GM06990 (cell line): ENCODE results near the gene TMEM196.

Experiments
- DNase-seq: peaks from one replicate; pipeline ENCODE4 v3.0.0-alpha.2; 2011; ENCODE audit not compliant: insufficient read length; ENCODE audit errors: extremely low read depth
- H3K27me3 ChIP-seq: replicated peaks from 2 replicates; pipeline ENCODE4 v1.6.0; 2011; ENCODE audit warnings: low read length; ENCODE audit not compliant: control insufficient read depth, insufficient read depth
- H3K36me3 ChIP-seq: 2 replicates; pipeline ENCODE4 v1.5.1; 2011; ENCODE audit warnings: low read length; ENCODE audit not compliant: control insufficient read depth, insufficient read depth
- H3K4me3 ChIP-seq: replicated peaks from 2 replicates; pipeline ENCODE4 v1.5.1; 2011; ENCODE audit warnings: low read depth, mild to moderate bottlenecking, control low read depth, low read length
- CTCF ChIP-seq: IDR thresholded peaks from 2 replicates; pipeline ENCODE4 v1.5.1; 2011; ENCODE audit warnings: low read length, control low read depth, mild to moderate bottlenecking, inconsistent platforms; ENCODE audit not compliant: insufficient read depth, poor library complexity, severe bottlenecking

The TMEM196 gene

GRCh38 chr7:19728716-19729115 lies 44.7 kb downstream of the TMEM196 start:
- TF ChIP-seq CTCF = no peak
- no peak for DNase-seq
- Histone ChIP-seq H3K4me3 (no peak overlapping the region), H3K27me3 (no peaks in the 10 kb centered on the region; the same call in 1 of the 2 replicates), H3K36me3 (no peaks in the 10 kb centered on the region)

DNA sequence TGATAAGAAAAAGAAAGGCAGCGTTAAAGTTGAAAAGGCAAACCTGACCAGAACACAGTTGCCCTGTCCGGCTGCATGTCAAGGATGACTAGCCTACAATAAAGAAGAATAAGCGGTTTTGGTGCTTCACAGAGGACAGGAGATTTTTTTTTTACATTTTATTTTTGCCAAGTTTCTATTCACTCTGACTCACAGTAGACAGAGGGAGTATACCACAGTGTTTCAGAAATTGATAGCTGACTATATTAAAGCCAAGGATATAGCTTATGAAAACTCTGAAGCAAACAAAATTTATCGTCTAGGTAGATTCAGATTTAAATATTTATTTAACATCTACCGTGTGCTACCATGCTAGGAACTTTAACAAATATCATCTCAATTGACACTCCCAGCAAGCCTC lies 47.6 kb downstream of the TMEM196 start:
- DNase-seq = no peak
- Histone ChIP-seq H3K4me3 (no peak overlapping the region), H3K27me3 (no peaks in the 10 kb centered on the region; the same call in 1 of the 2 replicates), H3K36me3 (no peaks in the 10 kb centered on the region)
- no peak for TF ChIP-seq CTCF

DNA sequence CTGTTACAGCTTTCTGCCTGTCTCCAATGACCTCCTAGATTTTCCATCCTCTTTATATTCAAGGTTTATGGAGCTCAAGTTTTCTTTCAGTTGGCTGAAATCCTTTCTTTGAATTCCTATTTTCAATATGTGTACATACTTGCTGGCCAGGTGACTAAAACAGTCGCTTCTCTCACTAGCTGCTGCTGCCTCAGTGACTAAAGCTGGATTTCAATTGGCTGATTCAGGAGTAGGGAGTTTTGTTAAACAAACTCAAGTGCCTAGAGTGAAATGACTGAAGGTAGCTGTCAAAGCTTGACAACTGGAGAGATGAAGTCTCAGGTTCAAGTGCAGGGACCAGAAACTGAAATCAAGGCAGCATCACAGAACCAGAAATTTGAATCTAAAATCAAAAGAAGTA lies 57.9 kb downstream of the TMEM196 start:
- Histone ChIP-seq H3K27me3 (no peaks in the 10 kb centered on the region), H3K4me3 (no peak overlapping the region), H3K36me3 (no peaks in the 10 kb centered on the region)
- no peak for DNase-seq
- TF ChIP-seq CTCF = no peak

GRCh38 chr7:19713676-19714075 lies 59.7 kb downstream of the TMEM196 start:
- Histone ChIP-seq H3K27me3 (no peaks in the 10 kb centered on the region), H3K36me3 (no peaks in the 10 kb centered on the region), H3K4me3 (no peak overlapping the region)
- peak; percentile 53 for TF ChIP-seq CTCF
- no peak for DNase-seq

DNA sequence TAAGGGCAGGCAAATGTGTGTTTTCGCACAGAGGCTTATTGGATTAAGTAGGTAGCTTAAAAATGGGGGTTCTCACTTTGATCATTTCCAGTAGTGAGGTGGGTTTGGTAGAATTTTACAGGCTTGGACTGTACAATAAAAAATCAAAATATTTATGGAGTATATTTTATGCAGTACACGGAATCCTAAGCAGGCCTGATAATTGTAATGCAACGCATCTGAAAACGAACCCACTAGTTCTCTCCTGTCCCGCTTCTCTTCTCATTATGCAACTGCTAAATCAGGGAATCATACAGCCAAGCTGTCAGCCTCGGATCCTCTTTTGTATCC lies 64.2 kb downstream of the TMEM196 start:
- no peak for DNase-seq
- no peak overlapping the region for H3K4me3 ChIP-seq

More for the DNA sequence above, 64.2 kb downstream of the TMEM196 start:
- Histone ChIP-seq H3K27me3 (no peaks in the 10 kb centered on the region), H3K36me3 (no peaks in the 10 kb centered on the region)
- no peak for TF ChIP-seq CTCF
